ENCODE measurements around the gene APOO.

The APOO gene

DNA sequence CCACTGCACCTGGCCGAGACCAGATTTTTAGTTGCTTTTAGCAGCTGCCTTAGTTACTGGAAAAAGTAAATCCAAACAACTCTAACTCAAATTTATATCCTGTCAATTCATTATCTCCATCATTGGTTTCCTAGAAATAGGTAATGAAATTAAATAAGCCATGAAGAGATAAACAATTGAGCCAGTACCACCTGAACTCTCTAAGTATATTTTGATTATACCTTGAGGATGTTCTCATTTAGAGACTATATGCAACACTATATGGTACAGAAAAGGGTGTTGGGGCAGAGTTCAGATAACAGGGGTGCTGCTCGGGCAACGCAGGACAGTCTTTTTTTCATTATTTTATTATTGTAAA lies 89.8 kb downstream of the APOO start:
- no peak for DNase-seq (ENCODE audit: low read depth in 2 of 2)

DNA sequence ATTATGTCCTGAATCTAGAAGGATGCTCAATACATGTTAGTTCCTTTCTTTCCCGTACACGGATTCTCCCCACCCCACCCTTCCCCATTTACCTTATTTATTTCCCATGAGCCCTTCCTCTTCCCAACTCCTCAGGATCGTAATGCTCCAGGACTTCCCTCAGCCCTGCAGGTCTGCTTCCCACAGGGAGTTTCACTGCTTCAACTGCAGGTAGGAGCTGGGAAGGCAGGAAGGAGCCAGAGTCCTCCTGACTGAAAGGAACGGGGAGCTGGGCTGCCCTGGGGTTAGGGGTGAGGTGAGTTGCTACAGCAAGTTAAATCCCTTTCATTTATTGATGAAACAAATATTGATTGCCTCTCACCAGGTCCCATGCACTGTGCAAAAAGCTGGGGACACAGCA lies 91.6 kb downstream of the APOO start:
- DNase-seq (ENCODE audit: low read depth in 2 of 2) = no peak

DNA sequence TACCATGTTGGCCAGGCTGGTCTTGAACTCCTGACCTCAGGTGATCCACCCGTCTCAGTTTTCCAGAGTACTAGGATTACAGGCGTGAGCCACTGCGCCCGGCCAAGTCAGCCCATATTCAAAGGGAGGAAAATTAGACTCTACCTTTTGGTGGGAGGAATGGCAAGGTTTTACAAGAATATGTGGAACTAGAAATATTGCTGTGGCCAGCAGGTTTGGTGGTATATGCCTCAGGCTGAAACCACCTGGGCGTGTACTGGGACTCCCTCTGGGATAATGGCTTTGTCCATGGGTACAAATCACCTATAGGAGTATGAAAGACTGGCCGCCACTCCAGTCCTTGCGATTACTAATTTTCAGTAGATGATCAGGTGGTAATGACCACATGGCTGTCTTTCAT lies 92.4 kb downstream of the APOO start:
- DNase-seq (ENCODE audit: low read depth in 2 of 2) = no peak

DNA sequence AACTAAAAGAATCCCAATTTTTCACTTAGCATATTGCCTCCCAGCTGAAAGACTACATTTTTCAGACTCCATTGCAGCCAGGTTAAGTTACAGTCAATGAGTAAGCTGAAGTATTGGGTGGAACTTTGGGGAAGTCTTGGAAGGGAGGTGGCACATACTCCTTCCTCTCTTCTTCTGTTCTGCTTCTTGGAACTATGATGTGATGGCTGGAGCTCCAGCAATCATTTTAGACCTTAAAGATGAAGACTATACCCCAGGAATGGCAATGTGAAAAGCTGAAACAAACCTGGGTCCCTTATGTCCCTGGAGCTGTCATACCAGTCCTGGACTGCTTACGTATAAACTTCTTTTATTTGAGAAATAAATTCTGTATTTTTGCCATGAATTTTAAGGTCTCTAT lies 93.9 kb downstream of the APOO start:
- no peak for DNase-seq (ENCODE audit: low read depth in 2 of 2)

DNA sequence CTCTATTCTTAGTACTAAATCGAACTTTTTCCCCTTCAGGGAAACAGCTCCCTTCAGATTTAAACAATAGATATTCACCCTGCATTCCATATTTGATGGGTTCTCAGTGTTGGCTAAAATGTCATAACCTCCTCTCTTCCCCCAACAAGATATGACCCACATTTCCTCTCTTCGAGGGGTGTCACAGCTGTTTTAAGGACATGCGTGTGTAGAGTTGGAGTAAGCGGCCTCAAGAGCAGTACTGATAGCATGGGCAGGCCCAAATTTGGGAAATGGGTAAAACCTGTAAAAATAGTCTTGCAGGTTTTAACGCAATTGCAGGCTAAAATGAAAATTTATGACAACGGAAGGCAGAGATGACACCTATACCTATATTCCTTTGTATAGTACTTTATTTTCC lies 96.1 kb downstream of the APOO start:
- no peak for DNase-seq (ENCODE audit: low read depth in 2 of 2)

DNA sequence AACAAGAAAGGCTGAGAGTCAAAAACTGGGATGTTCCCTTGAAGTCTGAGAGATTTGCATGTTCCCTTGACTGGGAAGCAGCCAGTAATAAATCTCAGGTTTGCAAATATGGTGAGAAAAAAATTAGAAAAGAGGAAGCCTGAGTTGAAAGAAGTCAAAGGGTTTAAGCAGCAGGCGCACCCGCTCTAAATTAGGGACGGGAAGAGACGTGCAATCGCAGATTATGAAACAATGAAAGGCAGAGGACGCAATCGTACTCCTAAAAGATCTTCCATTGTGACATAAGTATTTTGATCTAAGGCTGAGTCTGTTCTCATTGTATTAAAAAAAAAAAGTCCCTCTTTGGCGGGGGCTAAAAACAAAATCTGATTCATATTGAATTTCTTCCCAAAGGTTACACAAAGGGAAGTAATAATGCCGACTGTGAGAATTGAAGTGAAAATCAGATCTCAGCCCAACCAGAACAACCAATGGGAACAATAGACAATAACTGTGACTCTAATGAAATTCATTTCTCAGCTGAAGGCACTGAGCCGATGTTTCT lies 96.6 kb downstream of the APOO start:
- DNase-seq (ENCODE audit: low read depth in 2 of 2) = no peak

DNA sequence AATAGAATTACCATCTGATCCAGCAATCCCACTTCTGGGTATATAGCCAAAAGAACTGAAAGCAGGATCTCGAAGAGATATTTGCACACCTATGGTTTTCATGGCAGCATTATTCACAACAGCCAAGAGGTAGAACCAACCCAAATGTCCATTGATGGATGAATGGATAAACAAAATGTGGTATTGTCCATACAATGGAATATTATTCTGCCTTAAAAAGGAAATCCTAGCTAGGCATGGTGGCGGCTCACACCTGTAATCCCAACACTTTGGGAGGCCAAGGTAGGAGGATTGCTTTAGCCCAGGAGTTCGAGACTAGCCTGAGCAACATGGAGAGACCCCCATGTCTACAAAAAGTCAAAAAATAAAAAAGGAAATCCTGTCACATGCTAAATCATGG lies 97.5 kb downstream of the APOO start:
- DNase-seq (ENCODE audit: low read depth in 2 of 2) = no peak

DNA sequence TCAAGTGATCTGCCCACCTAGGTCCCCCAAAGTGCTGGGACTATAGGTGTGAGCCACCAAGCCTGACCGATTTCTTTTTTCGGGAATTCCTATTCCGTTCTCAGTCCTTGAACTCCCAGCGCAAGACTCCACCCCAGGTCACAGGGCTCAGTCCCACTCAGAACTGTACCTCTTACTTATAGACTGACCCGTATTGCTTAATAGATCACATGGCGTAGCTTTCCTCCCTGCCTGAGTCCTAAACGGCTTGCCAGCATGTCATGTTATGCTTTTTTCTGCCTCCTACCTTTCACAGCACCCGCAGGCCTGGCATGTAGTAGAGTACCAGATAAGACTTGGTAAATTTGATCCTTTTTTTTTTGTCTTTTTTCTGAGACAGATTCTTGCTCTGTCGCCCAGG lies 102.3 kb downstream of the APOO start:
- no peak for DNase-seq (ENCODE audit: low read depth in 2 of 2)

DNA sequence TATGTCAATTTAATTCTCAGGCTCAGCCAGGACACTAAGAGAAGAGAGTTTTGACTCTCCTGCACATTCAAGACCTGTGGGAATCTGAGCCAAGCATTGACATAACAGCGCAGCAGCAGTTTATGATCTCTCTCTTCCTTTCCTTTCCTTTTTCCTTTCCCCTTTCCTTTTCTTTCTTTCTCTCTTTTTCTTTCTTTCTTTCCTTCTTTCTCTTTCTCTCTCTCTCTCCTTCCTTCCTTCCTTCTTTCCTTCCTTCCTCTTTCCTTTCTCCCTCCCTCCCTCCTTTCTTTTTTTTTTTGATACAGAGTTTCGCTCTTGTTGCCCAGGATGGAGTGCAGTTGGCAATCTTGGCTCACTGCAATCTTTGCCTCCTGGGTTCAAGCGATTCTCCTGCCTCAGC lies 103.2 kb downstream of the APOO start:
- DNase-seq (ENCODE audit: low read depth in 2 of 2) = no peak

DNA sequence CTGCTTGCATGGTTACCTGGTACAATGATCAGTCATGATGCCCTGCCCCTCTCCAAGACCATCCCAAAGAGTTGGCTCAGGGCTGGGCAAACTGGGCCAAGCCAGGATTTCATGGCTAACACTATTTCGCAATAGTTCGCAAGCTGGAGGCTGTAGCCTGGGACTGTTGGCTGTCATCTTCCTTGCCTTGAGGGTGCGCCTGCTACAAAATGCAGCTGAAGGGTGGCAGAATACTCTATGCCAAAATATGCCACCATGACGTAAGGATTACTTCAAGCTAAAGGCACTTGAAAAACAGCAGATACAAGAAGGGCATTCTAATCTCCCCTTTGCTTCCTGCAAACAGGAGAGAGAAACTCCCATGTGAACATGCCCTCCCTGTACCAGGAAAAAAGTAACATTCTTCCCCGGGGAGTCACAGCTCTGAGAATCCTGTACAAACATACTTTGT lies 103.8 kb downstream of the APOO start:
- no peak for DNase-seq (ENCODE audit: low read depth in 2 of 2)

DNA sequence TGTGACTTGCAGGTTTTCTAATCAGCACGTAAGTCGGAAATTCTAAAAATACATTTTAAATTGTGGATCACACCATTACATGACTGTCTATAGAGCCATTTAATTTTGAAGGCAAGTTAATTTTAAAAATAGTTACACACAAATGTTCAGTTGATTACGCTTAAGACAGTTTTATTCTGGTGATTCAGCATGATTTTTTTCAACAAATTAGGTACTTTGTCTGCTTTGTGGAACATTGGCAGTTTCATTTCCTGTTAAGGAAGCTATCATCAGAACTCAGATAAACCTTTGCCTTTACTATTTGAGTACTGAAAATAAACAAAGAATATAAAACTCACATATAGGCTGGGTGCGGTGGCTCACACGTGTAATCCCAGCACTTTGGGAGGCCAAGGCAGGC lies 105.3 kb downstream of the APOO start:
- no peak for DNase-seq (ENCODE audit: low read depth in 2 of 2)

DNA sequence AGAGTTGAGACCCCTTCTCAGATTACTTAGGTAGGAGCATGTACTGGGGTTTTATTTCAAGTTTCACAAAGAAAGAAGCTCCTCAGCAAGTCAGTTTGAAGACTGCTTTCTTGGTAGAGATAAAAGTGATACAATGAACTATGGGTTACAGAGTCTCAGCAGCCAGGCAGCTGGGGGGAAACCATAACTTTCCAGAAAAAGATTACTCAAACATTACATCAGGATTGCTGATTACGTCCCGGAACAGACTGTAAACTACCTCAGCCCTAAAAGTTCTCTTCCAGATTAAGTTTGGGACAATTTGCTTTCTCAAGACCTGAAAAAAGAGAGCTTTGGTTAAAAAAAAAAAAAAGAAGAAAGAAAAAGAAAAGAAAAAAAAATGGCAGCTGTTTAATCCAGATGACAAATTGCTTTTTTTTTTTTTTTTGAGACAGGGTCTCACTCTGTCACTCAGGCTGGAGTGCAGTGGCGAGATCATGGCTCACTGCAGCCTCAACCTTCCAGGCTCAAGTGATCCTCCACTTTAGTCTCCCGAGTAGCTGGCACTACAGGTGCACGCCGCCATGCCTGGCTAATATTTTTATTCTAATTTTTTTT lies 108.2 kb downstream of the APOO start:
- no peak for DNase-seq (ENCODE audit: low read depth in 2 of 2)

DNA sequence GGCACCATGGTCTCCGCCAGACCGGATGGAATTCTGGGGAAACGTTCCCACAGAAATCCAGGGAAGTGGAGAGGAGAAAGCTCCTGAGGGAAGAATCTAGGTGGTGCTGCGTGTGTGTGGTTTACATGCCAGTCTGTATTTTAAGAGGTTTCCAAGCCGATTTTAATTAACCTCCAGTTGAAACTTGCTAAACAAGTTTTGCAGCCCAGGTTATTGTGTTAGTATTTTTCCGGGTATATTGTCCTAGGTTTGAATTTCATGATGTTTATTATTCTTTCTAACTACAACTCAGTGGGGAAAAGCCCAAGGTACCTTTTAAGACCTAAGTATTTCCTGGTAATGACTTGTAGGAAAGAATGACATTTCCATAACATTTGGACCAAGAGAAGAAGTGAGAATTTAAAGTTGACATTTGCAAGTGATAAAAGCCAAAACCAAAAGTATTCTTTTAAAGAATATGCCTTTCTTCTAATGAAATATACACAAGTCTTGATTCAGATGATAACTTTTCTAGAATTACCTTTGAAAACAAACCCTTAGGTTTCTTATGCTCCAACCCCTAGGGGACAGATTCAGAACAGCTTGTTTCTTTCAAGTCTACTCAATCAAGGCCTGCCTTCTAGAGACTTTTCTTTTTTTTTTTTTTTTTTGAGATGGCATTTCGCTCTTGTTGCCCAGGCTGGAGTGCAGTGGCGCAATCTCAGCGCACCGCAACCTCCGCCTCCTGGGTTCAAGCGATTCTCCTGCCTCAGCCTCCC lies 110.2 kb downstream of the APOO start:
- no peak for DNase-seq (ENCODE audit: low read depth in 2 of 2)

DNA sequence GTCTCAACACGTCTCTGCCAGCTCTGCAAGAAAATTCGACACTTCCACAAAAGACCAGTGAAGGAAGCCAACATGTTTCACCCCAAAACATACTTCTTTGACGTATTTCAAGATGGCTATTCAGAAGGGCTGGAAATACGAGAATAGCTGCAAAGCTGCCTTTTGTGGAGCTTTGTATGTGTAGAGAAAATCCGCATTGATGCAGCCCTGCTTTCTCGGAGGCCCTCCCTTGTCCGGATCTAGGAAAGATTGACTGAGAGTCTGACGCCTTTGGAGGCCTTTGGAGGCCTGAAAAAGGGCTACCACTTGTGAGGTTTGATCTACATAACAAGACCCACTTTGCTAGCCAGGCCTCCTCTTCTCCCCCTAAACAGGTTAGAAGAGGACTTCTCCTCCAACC lies 112.5 kb downstream of the APOO start:
- DNase-seq (ENCODE audit: low read depth in 2 of 2) = no peak

DNA sequence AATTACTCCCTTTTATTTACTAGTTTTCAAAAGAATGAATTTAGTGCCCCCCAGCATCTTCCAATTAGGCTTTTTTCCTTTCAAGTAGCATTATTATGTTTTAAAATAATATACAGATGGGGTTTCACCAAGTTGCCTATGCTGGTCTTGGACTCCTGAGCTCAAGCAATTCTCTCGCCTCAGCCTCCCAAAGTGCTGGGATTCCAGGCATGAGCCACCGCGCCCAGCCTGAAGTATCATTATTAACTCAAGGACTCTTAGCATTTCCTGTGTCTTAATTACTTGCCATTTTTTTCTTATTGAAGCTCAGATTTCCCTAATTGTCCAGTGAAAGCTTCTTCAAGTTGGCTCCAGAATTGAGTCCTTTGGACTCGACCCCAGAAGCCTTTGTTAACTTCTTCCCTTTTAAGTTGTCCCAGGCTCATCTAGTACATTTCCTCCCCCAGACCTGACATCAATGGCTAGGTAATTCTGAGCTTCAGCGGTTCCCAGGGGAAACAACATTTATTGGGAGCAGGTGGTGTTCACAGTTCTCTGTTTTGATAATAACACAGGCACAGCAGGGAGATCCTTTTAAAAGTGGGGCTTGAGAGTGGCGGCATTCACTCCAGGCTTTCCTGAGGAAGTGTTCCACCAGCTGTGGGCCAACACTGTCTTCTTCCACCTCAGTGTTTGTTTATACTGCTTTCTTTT lies 114.7 kb downstream of the APOO start:
- DNase-seq (ENCODE audit: low read depth in 2 of 2) = no peak

DNA sequence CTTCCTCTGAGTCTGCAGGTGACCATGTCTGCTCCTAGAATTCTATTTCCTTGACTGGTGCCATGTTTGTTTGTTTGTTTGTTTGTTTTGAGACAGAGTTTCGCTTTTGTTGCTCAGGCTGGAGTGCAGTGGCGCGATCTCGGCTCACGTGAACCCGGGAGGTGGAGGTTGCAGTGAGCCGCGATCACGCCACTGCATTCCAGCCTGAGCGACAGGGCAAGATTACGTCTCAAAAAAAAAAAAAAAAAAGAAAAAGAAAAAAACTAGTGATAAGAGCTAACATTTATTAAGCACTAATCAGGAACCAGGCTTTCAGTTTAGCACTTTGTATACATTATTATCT lies 117.6 kb downstream of the APOO start:
- no peak for DNase-seq (ENCODE audit: low read depth in 2 of 2)

DNA sequence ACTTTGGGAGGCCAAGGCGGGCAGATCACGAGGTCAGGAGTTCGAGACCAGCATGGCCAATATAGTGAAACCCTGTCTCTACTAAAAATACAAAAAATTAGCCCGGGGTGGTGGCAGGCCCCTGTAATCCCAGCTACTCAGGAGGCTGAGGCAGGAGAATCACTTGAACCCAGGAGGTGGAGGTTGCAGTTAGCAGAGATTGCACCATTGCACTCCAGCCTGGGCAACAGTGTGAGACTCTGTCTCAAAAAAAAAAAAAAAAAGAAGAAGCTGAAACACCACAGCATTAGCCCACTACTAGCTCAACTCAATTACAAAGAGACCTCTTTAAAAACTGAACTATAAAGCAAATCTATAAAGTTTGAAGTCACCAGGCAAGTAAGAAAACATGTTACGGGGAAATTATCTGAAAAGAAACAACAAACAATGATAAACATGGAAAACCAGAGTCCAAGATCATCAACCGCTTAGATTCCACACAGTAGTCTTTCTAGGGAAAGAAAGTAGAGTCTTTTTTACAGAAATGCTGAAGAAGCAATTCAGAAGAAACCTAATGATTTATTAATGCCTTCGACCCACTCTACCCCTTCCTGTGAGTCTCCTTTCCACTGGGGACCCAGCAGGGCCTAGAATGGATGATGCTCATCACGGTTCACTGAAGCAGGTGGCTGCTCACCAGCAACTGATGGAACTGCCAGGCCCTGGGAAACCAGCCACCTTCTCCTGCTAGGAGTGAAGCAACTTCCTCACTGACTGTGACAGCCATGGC lies 118.2 kb downstream of the APOO start:
- no peak for DNase-seq (ENCODE audit: low read depth in 2 of 2)

DNA sequence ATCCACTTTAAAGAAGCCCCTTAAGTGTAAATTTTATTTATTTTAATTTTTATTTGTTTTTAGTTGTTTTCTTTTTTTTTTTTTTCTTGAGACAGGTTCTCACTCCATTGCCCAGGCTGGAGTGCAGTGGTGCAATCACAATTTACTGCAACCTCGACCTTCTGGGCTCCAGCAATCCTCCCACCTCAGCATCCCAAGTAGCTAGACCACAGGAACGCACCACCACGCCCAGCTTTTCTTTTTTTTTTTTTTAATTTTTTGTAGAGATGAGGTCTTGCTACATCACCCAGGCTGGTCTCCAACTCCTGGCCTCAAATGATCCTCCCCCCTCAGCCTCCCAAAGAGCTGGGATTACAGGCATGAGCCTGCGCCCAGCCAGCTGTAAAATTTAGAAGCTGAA lies 118.8 kb downstream of the APOO start:
- DNase-seq (ENCODE audit: low read depth in 2 of 2) = no peak

DNA sequence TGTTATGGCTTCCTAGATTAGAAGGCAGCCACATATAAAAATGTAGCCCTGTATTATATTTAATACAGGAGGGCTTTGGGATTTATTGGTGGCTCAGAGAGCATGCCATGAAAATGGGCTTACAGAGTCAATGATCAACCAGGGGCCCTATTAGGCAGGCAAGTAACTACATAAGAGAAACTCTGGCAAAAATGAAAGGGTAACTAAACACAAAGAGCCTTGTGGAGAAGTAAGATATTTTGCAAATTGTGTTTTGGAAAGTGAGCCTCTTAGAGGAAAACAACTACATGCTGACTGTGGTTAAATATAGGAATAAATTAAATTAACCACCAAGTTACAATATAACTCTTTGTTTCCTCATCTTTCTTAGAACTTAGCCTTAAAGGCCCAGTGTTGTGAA lies 119.2 kb downstream of the APOO start:
- DNase-seq (ENCODE audit: low read depth in 2 of 2) = no peak

DNA sequence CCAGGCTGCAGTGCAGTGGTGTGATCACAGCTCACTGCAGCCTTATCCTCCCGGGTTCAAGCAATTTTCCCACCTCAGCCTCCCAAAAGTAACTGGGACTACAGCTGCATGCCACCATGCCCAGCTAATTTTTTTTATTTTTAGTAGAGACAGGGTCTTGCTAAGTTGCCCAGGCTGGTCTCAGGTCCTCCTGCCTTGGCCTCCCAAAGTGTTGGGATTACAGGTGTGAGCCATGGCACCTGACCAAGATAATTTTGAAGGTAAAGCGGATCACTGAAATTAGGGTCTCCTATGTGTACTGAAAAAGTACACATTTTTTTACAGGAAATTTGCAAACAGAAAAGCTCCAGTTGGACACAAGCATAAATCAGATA lies 120.0 kb downstream of the APOO start:
- DNase-seq (ENCODE audit: low read depth in 2 of 2) = no peak

DNA sequence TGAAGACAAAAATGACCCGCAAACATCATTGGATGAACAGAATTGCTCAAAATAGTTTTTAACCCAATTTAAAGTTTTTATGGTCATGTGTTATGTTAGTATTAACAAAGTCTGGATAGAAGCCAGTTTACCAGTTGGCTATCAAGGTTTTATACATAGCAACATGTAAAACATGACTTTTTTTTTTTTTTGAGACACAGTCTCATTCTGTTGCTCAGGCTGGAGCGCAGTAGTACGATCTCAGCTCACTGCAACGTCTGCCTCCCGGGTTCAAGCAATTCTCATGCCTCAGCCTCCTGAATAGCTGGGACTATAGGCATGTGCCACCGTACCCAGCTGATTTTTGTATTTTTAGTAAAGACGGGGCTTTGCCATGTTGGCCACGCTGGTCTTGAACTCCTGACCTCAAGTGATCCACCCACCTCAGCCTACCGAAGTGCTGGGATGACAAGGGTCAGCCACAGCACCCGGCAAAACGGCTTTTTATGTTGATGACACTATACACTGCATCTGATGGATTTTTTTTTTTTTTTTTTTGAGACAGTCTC lies 121.4 kb downstream of the APOO start:
- DNase-seq (ENCODE audit: low read depth in 2 of 2) = no peak

DNA sequence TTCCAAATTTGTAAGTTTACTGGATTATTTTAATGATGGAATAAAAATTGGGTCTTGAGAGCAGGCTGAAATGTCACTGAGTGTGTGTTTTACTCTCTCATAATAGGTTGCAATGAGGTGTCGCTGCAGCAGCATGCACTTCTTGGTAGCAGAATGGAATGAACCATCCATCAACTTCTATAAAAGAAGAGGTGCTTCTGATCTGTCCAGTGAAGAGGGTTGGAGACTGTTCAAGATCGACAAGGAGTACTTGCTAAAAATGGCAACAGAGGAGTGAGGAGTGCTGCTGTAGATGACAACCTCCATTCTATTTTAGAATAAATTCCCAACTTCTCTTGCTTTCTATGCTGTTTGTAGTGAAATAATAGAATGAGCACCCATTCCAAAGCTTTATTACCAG lies 122.2 kb downstream of the APOO start:
- DNase-seq (ENCODE audit: low read depth in 2 of 2) = no peak
